22Rv1 (cell line): Measurements from ENCODE around the gene SPA17.

Experiments used
- H3K27ac ChIP-seq: fragments of 450-650 bp; 2 replicates; pipeline ENCODE4 v1.5.1; 2017
- ZFX ChIP-seq: fragments of 450-650 bp; IDR thresholded peaks from 2 replicates; pipeline ENCODE4 v1.6.1; 2017; ENCODE audit warnings: antibody characterized with exemption, borderline replicate concordance
- TF ChIP-seq, protein P1 (sequence below): fragments of 450-650 bp; IDR thresholded peaks from 2 replicates; pipeline ENCODE4 v1.5.1; 2017; ENCODE audit warnings: mild to moderate bottlenecking

SPA17 gene

DNA sequence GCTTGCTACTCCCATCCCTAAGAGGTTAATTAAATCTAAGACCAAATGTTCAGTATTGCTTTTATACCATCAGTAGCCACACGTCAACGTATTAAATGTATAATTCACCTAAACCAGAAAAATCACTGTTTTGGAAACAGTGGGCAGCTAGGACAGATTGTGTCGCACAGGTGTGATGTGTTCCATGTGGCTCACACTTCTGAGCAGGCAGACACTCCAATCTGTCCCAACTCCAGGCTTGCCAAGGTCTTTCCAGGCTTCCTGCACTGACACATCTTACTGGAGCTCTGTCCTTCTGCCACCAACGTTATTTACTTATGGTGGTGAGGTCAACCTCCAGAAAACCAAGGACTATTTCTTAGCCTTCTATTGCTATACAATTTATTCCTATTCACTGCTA is 11.6 kb upstream of the SPA17 start:
- TF ChIP-seq, protein P1, sequence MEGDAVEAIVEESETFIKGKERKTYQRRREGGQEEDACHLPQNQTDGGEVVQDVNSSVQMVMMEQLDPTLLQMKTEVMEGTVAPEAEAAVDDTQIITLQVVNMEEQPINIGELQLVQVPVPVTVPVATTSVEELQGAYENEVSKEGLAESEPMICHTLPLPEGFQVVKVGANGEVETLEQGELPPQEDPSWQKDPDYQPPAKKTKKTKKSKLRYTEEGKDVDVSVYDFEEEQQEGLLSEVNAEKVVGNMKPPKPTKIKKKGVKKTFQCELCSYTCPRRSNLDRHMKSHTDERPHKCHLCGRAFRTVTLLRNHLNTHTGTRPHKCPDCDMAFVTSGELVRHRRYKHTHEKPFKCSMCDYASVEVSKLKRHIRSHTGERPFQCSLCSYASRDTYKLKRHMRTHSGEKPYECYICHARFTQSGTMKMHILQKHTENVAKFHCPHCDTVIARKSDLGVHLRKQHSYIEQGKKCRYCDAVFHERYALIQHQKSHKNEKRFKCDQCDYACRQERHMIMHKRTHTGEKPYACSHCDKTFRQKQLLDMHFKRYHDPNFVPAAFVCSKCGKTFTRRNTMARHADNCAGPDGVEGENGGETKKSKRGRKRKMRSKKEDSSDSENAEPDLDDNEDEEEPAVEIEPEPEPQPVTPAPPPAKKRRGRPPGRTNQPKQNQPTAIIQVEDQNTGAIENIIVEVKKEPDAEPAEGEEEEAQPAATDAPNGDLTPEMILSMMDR = no peak
- no peak for TF ChIP-seq ZFX
- H3K27ac ChIP-seq = no peak overlapping the region

DNA sequence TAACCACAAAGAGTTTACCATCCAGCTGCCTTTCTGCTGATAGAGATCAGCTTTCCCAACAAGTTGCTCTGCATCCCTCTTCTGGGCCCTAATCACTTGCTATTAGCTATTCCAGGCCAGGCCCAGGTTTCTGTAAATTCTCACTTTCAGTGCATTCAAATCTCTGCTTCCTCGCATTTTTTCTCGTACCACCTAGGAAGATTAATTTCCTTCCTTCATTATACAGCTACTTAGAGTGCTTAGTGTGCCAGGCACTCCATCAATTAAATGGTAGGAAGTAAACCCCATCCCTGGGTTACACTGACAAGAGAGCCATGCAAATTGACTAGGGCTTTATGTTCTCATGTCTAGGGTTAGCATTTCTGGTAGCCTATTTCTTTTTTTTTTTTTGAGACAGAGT is 9.8 kb upstream of the SPA17 start:
- TF ChIP-seq, protein P1 = no peak
- TF ChIP-seq ZFX = no peak
- no peak overlapping the region for H3K27ac ChIP-seq

DNA sequence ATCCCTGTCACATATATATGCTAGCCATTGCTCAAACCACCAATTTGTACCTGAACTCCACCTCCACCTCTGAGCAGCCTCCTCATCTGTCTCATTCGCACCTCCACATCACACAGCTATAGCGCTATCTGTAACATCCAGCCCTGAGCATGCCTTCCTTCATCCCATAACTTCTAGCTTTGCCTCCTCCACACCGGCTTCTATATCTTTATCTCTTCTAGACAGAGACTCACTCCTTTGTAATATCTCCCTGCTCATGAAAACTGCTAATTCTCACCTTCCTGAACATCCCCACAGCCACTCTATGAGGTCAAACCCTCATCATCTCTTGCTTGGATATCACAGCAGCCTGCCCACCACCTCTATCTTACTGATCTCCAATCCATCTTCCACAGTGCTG is 6.1 kb upstream of the SPA17 start:
- no peak for TF ChIP-seq ZFX
- TF ChIP-seq, protein P1 = no peak
- no peak overlapping the region for H3K27ac ChIP-seq

DNA sequence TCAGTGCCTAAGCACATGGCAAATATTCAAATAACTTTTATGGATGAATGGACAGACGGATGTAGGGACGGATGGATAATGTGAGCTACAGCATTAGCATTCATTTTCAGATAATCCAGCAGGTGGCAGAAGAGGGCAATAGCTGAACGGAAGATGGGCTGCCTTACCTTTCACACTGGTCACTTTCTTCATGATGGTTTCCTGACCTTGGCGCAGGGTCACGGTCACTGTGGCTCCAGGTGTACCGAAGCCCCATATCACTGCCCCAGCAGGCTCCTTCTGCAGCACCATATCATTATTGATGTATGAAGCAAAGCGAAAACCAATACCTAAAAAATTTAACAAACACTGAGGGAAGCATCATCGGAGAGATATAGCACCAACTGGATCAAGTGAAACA is 4.5 kb upstream of the SPA17 start:
- TF ChIP-seq ZFX = no peak
- TF ChIP-seq, protein P1 = peak; percentile 91
- no peak overlapping the region for H3K27ac ChIP-seq

DNA sequence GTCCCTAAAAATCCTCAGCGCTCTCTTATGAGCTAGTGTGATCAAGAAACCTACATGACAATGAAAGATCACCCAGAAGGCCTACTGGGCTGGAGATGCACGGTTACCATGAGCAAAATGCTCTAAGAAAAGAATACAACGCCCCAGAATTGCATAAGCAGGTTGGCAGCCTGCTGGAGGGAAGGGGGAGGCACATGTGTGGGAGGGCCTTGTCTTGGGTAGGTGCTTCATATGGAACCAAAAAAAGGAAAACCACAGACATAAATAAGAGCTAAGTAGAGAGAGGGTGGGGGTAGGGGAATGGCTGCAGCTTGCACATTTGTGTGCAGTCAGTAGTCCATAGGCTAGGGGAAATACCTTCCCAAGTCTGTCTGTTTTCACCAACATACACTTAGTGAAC is 3.0 kb upstream of the SPA17 start:
- TF ChIP-seq ZFX = no peak
- TF ChIP-seq, protein P1 = no peak
- no peak overlapping the region for H3K27ac ChIP-seq

DNA sequence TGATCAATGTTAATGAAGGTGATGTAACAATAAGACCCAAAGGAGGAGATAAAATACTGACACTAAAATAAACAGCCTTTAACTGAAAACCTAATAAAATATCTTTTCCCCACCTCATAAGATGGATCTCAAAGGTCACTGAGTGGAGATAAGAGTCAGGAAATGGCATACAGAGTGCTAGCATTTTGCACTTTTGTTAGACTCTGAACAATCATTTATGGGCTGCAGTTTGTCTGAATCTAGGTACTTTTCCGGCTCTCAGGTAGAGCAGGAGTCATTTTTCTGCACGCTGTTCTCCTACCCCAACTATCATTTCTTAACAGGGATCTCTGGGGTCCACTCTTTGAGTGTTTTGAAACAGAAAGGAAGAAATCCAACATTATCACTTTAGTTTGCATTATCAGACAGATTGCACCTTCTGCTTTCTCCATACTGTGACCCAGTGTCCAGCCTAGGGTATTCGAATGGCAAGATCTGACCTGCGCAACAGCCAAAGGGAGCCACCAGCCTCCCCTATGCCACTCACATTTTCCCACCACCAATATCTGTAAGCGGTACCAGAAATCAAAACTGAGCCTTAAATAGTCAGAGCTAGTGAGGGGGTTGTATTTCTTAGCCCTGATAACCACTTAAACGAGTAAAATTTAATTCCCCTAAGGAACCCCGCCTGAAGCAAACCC is 1.0 kb upstream of the SPA17 start:
- no peak for TF ChIP-seq ZFX
- TF ChIP-seq, protein P1 = no peak
- H3K27ac ChIP-seq = no peak overlapping the region

DNA sequence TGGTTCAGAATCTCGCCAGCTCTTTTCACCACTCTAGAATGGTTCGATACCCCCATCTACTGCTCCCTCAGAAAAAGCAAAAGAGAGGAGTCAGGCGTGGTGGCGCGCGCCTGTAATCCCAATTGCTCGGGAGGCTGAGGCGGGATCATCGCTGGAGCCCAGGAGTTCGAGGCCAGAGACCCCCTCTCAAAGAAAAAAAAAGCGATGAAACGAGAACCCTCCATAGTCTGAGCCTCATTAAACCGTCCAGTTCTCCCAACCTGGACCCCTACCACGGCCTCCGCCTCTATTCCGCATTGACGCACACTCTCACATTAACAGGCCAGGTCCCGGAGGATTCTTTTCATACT is 439 bp downstream of the SPA17 start:
- peak overlapping the region; percentile 54 for H3K27ac ChIP-seq
- no peak for TF ChIP-seq ZFX
- TF ChIP-seq, protein P1 = no peak
